GM12875 (cell line): Measurements from ENCODE around the gene ROR1.

ENCODE experiments used
- H3K4me3 ChIP-seq: one replicate; pipeline ENCODE4 v1.5.1; 2011; ENCODE audit warnings: low read depth, low read length, control low read depth
- TF ChIP-seq, protein P1 (sequence below): IDR thresholded peaks from 2 replicates; pipeline ENCODE4 v1.5.1; 2011; ENCODE audit warnings: low read depth, mild to moderate bottlenecking, control low read depth, inconsistent platforms, low read length, moderate library complexity, borderline replicate concordance; ENCODE audit not compliant: insufficient read depth

Gene ROR1

DNA sequence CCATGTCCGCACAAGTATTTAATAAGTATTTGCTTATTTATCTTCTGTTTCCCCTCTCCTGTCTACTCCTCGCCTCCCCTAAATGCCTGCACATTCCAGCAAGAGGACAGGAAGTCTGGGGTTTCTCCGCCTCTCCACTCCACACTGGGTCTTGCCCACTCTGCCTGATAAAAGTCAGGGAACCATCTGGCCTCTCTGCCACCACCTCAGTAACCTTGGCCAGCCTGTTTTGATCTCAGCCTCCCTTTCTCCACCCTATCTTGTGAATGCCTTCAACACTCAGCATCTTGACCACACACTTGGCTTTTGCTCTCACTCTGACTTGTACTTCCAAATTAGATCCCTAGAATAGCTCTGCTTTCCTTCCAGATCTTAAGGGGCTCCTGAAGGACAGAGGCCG, 264.3 kb downstream of the ROR1 start:
- TF ChIP-seq, protein P1, sequence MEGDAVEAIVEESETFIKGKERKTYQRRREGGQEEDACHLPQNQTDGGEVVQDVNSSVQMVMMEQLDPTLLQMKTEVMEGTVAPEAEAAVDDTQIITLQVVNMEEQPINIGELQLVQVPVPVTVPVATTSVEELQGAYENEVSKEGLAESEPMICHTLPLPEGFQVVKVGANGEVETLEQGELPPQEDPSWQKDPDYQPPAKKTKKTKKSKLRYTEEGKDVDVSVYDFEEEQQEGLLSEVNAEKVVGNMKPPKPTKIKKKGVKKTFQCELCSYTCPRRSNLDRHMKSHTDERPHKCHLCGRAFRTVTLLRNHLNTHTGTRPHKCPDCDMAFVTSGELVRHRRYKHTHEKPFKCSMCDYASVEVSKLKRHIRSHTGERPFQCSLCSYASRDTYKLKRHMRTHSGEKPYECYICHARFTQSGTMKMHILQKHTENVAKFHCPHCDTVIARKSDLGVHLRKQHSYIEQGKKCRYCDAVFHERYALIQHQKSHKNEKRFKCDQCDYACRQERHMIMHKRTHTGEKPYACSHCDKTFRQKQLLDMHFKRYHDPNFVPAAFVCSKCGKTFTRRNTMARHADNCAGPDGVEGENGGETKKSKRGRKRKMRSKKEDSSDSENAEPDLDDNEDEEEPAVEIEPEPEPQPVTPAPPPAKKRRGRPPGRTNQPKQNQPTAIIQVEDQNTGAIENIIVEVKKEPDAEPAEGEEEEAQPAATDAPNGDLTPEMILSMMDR, result no peak
- H3K4me3 ChIP-seq, result no peak overlapping the region

DNA sequence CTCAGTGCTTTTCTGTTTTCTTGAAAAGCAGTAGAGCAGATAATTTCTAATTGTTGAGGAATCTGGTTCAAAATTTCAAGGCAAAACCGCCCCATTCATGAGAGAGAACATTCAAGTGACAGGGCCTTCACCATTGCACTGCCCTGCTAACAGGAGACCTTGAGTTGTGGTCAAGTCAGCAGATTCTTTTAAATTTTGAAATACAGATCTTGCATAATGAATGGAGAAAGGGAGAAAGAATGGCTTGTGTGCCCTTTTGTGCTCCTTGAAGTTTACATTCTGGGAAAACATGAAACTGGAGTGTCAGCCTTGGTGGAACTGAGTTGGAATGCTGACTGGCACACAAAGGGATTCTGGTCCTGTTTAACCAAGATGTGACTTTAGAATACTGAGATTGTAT, 265.1 kb downstream of the ROR1 start:
- H3K4me3 ChIP-seq, result no peak overlapping the region
- TF ChIP-seq, protein P1, result no peak

DNA sequence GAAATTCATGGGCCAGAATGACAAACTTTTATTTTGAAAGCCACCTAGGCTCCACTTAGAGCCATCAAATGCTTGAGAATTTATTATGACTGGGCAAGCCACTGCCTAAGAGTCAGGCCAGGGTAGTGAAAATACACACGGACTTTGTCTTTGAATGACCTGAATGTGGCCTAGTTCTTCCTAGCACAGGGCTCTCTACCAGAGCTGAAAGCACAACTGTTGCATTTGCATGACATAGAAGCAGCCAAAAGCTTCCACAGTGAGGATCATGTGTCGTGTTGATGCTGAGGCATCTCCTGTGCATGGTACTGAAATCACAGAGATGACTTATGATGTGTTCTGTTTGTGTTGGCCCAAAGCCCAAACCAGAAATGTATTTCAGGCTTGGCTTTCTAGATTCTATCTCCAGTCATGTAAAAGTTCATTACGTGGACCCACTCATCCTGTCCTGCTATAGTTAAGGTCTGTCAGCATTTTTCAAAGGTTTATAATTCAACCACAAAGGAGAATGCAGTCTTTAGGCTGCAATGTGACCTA, 265.6 kb downstream of the ROR1 start:
- no peak overlapping the region for H3K4me3 ChIP-seq
- TF ChIP-seq, protein P1, result no peak

DNA sequence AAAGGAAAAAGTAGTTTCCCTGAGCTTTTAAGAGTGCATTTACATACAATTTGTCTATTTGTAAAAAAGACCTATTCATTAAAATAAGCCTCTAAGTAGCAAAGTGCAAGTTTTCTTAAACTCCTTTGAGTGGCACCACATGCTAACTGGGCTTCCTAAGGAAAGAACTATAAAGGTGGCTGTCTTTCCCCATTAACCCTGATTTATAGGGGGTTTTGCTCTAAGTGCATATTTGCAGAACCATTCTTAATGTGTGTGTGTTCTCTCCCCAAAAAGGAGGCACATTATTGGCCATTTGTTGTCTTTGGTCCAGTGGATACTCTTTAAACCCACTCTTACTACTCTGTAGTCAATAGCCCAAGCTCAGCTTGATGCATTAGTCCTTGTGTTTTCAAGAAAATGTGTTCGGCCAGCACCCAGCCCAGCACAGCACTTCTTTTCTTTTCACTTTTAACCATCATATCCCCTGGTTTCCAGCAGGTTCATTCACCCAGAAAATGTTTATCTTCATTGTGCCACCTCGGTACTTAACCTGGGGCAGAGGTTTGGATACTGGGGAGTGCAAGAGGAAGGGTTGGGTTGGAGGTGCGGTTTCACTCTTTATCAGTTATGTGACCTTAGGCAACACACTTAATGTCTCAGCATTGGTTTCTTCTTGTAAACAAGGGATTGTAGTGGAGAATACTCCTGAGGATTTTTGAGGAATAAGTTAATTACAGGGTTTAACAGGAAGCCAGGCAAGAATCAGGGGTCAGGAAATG, 267.7 kb downstream of the ROR1 start:
- no peak overlapping the region for H3K4me3 ChIP-seq
- TF ChIP-seq, protein P1, result no peak

DNA sequence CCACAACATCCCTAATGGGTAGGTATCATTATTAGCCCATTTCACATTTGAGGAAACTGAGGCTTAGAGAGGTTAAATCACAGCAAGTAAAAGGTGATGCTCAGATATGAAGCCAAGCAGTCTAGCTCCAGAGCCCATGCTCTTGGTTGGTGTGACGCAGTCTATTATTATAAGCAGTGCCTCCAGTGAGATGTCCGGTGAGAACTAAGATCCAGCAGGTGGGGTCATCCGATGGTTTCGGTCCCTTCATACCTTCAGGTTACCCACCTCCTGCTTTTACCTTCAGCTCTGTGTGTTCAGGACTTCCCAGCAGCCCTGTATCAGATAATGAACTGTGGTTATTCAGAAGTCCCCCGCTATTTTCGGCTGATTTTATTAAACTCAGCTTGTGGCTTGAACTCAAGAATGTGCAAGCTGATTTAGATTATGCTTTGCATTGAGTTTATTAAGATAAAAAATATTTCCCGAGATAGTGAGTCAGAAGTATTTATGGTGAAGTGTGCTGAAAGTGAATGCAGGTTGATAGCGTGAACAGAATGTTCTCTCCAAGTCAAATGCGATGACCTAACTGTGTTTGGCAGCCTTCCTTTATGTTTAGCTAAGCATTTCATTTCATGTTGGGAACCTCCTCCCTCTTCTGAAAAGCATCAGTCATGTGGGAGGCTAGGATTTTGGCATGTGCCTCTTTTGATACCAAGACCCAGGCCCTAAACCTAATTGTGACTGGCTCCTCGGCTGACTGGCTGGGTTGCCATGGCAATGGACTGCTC, 268.7 kb downstream of the ROR1 start:
- no peak overlapping the region for H3K4me3 ChIP-seq

GRCh38 chr1:64043288-64043687, 269.5 kb downstream of the ROR1 start:
- TF ChIP-seq, protein P1, result no peak

More for the DNA sequence above, 268.7 kb downstream of the ROR1 start:
- TF ChIP-seq, protein P1, result no peak

GRCh38 chr1:64043976-64044375, 270.2 kb downstream of the ROR1 start:
- no peak overlapping the region for H3K4me3 ChIP-seq
- TF ChIP-seq, protein P1, result no peak

More at GRCh38 chr1:64043288-64043687, 269.5 kb downstream of the ROR1 start:
- no peak overlapping the region for H3K4me3 ChIP-seq
